Measurements from ENCODE around the gene SLC9A5.

SLC9A5 gene

GRCh38 chr16:67248401-67249177 is at the start of gene SLC9A5:
SLC9A5 (plus strand) TSS chr16:67248979; CDS start chr16:67249015, 36 bp downstream.
- no peak for DNase-seq (ENCODE audit: low read depth)

GRCh38 chr16:67199011-67199807 is 49.6 kb upstream of the SLC9A5 start, which contains the start of gene ELMO3:
ELMO3 (plus strand) TSS chr16:67199131; CDS start chr16:67199327, 196 bp downstream.
- no peak for DNase-seq (ENCODE audit: low read depth)

GRCh38 chr16:67199808-67200198 is 49.0 kb upstream of the SLC9A5 start:
- no peak for DNase-seq (ENCODE audit: low read depth)

- DNase-seq (ENCODE audit: low read depth), result no peak
These were observed 48.3 kb upstream of the SLC9A5 start for GRCh38 chr16:67200491-67200890.

- no peak for DNase-seq (ENCODE audit: low read depth)
These were observed 47.1 kb upstream of the SLC9A5 start for GRCh38 chr16:67201411-67202345.

GRCh38 chr16:67202426-67202825 is 46.4 kb upstream of the SLC9A5 start:
- no peak for DNase-seq (ENCODE audit: low read depth)

GRCh38 chr16:67202956-67203493 is 45.8 kb upstream of the SLC9A5 start:
- no peak for DNase-seq (ENCODE audit: low read depth)

- no peak for DNase-seq (ENCODE audit: low read depth)
These were observed 44.7 kb upstream of the SLC9A5 start for GRCh38 chr16:67204076-67204475.

- no peak for DNase-seq (ENCODE audit: low read depth)
These were observed 42.5 kb upstream of the SLC9A5 start for GRCh38 chr16:67206129-67206837.

- no peak for DNase-seq (ENCODE audit: low read depth)
These were observed 41.9 kb upstream of the SLC9A5 start for GRCh38 chr16:67206838-67207248.

GRCh38 chr16:67207249-67208091 is 41.3 kb upstream of the SLC9A5 start:
- DNase-seq (ENCODE audit: low read depth), result no peak

GRCh38 chr16:67208154-67208896 is 40.5 kb upstream of the SLC9A5 start:
- DNase-seq (ENCODE audit: low read depth), result no peak

GRCh38 chr16:67209565-67209964 is 39.2 kb upstream of the SLC9A5 start:
- no peak for DNase-seq (ENCODE audit: low read depth)

- DNase-seq (ENCODE audit: low read depth), result no peak
These were observed 38.5 kb upstream of the SLC9A5 start for GRCh38 chr16:67210069-67210937.

GRCh38 chr16:67211674-67212073 is 37.1 kb upstream of the SLC9A5 start:
- DNase-seq (ENCODE audit: low read depth), result no peak

GRCh38 chr16:67212766-67213165 is 36.0 kb upstream of the SLC9A5 start:
- DNase-seq (ENCODE audit: low read depth), result no peak

- no peak for DNase-seq (ENCODE audit: low read depth)
These were observed 35.4 kb upstream of the SLC9A5 start for GRCh38 chr16:67213197-67214019.

- DNase-seq (ENCODE audit: low read depth), result no peak
These were observed 33.1 kb upstream of the SLC9A5 start for GRCh38 chr16:67215706-67216105.

Data from stimulated activated CD8-positive, alpha-beta memory T cell treated with anti-CD3 and anti-CD28 coated beads, Interleukin-7, amount 100 ng/mL, for 24 hours (primary cell).